HG03159 (cell line): ENCODE measurements around the gene HOXA9.

Source experiments
- ATAC-seq: cut with Tn5 transposase; IDR thresholded peaks from one replicate; pipeline ENCODE4 v1.9.1; 2021; ENCODE audit warnings: mild to moderate bottlenecking, moderate library complexity; ENCODE audit not compliant: unreplicated experiment

Gene HOXA9

GRCh38 chr7:27165089-27165995, at the start of gene HOXA9:
TSS of gene HOXA9 (minus strand) at chr7:27165537. CDS start at chr7:27165457, 80 bp downstream.
- ATAC-seq, result no peak

DNA sequence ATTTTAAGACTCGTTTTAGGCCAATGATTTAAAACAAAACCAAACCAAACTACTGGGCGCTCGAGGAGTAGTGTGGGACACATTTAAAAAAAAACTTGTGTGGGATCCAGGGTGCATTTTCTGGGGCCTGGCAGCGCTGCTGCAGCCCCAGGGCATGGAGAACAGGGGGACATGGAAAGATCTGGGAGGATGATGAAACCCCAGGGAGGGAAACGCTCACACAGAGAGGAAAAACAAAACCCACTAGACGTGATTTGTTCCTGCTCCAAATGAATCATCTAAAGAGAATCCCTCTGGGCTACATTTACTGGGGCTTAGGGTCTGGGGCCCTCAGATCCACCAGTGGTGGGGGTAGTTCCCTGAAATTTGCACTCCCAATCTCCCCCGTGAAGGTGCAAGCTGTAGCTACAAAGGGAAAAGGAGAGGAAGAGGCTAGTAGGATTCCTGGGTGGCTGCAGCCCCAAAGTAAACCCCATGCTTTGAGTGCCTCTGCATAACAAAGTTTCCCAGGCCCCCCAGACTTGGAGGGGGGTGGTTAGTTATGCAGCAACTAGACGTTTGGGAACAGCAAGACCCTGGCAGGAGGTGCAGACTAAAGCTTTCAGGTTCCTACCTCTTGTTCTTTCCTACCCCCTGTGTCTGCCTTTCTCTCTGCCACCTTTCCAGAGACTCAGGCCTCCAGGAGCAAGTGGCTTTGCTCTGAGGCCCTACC, 49.1 kb upstream of the HOXA9 start:
- ATAC-seq, result no peak

DNA sequence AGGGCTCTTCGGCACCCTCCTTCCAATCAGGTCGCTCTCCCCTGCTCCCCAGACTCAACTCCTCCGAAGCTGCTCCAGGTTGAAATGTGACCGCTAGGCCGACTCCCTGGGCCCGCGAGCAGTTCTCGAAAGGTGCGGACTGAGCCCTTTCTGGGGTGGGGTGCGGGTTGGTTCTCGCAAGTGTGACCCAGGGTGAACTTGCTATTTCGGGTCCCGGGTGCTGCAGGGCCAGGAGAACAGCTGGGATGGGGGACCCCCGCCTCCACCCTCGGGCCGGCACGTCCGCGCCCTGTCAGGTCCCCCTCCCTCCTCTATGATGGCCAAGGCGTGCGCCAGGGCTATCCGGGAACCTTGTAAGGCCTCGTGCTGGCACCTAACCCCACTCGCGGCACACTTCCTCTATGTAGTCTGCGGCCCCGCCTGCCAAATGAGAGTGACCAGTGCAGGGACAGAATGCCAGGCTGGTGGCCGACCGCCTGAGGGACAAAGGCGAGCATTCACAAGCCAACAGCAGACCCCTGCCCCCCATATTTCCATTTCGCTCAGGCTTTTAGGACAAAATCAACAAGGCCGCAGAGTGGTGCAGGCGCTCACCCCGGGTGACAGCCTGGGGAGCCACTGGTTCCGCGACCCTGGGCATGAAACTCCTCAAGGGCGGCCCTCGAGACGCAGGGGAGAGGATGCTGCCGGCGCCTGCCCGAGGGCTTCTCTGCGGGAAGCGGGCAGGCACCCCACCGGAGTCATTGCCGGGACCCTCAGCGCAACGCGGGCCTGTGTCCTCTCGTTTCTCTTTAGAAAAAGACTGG, 48.3 kb upstream of the HOXA9 start:
- no peak for ATAC-seq

GRCh38 chr7:27212497-27213432, 47.4 kb upstream of the HOXA9 start:
- ATAC-seq, result no peak

- ATAC-seq, result no peak
These were observed 46.4 kb upstream of the HOXA9 start for GRCh38 chr7:27211764-27212204.

DNA sequence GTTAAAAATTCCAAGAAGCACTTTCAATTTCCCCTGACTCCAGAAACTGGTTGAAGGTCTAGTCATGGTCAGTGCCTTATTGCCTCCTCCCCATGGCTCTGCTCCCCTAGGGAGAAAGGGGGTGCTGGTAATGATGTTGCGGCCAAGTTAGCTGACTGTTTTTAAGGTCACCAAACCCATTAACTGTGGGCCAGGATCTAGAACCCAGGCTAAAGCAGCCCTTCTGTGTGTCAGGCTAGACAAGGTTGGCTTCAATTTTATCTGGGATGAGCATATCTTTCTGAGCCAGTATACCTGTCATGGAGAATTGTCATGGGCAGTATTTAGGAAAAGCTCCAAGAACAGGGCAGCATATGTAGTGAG, 45.7 kb upstream of the HOXA9 start:
- ATAC-seq, result no peak

DNA sequence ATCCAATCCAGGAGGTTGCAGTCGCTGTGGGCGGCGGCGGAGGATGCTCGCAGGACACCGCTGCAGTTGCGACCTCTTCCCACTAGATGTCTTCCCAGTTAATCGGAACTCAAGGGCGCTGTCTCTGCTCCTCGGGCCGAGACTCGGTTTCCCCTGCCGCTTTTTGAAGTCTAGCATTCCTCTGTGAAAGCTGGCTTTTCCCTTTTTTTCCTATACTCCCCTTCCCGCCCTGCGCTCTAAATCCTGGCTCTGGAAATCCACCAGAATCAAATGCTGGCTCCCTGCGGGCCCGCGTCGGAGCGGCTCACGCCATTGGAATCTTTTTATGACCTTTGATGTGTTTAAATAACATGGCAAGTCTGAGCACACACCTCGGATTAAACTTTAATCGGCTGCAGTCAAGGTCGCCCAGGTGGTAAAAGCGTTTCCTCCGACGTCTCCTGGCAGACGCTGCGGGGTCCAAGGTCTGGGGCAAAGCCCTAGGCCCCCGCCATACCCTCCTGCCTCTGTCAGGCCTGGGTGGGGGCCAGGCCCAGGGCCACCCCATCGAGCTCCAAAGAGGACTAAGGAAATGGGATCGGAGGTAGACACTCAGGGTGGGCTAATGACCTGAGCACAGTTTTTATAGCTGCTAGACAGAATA, 45.2 kb upstream of the HOXA9 start:
- no peak for ATAC-seq

- no peak for ATAC-seq
These were observed 44.6 kb upstream of the HOXA9 start for GRCh38 chr7:27209933-27210440.

- no peak for ATAC-seq
These were observed 43.7 kb upstream of the HOXA9 start for GRCh38 chr7:27208998-27209397.

DNA sequence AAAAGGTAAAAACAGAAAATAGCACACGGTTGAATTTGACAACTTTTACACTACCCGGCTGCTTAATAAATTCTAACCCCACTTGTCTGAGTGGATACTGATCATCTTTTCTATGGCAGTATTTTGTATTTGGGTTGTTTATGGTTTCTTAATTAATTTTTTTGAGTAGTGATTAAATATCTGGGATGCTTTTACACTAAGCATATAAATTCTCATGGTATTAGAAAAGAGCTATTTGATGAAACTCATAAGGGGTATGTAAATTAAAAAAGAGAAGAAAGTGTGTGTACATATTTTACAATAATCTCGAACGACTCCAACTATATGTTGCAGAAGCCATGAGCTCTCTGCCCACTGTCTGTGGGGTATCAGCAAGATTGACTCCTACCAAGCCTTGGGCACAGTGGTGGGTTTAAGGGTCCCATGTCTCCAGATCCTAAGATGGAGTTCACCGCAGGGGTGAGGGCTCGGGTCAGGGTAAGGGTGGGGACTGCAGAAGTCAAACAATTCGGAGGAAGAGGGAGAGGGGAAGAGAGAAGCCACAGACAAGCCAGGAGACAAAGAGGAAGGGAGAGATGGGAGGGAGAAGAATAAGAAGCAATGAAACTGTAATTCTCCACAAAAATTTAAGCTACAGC, 42.1 kb upstream of the HOXA9 start:
- ATAC-seq, result no peak

GRCh38 chr7:27205325-27206280, 40.3 kb upstream of the HOXA9 start:
- ATAC-seq, result no peak

DNA sequence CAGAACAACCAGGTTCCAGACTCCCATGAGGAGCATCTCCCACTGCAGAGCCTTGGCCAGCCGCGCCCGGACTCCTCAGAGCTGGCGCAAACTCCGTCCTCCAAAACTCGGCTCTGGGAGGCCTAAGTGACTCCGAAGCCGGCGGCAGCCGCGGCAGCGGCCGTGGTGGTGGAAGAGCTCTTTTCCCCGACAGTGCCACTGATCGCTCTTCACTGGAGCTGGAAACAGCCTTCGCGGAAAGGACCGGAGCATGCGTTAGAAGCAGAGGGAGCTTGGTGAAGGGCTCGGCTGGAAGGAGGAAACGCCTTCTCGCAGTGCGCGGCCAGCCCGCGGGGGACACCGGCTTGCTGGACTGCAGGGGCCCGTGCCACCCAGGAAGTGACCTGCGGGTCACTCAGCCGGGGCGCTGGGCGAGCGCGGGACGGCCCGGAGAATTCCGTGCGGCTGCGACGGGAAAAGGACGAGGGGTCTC, 39.5 kb upstream of the HOXA9 start:
- no peak for ATAC-seq

GRCh38 chr7:27203964-27204594, 38.7 kb upstream of the HOXA9 start:
- no peak for ATAC-seq

DNA sequence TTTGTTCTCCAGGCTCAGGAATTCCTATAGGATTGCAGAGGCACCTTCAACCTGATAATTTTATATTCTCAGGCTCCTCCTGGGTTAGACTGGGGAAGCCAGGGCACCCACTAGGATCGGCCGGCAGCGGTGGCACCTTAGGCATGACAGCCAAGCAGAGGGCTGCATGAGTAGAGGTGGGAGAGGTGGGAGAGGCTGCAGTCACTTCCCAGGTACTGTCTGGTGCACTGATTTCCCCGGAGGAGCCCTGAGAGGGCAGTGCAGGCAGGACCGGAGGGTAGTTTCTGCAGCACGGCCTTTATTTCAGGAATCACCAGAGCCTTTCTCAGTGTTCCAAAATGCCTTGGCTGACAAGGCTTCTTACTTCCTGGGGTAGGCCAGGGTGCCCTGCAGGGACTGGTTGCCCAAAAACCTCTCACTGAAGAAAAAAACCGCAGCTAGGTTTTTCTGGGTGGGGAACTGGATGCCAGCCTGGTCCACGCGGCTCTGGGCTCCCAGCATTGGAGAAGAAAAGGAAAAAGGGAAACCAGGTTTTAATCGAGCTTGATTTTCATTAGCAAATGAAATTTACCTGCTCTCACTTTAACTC, 38.1 kb upstream of the HOXA9 start:
- ATAC-seq, result no peak

DNA sequence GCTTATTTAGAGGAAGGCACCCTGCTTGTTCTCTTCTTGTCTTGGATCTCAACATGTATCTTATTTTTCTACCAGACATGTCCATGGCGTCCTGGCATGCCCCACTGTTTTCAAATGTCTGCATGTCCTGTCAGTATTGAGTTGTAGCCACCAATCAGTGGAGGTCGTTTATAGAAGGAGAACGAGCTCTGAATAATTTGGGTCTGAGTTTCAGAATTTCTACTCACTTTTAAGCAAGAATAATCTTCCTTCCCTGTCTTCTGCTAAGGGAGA, 37.5 kb upstream of the HOXA9 start:
- ATAC-seq, result no peak

- ATAC-seq, result no peak
These were observed 36.9 kb upstream of the HOXA9 start for GRCh38 chr7:27202018-27202861.
